HCT116 (cell line): ENCODE results near the gene AMBRA1. TPM values are rescaled to one million over a fixed set of nuclear protein-coding genes. Genes with fewer than 3 reads are reported as not detected.

Experiments
- ATAC-seq: fragments of 200-7000 bp; cut with Tn5 transposase; 2 replicates; pipeline ENCODE4 v1.9.1; 2020; ENCODE audit warnings: mild to moderate bottlenecking, moderate library complexity
- BruUV-seq: library from RNA; stranded (reverse); fragments of 400-500 nt; replicated peaks from 2 replicates; lab custom pipeline; 2021; lab: Mats Ljungman, UMichigan
- CTCF ChIA-PET: fragments of 300-600 bp; sonication (Branson Sonifier 250); formaldehyde crosslinking; loops from one replicate; lab custom pipeline; 2021; ENCODE audit warnings: antibody characterized with exemption; lab: Charles Lee
- POLR2A ChIA-PET: fragments of 300-600, 350-600 bp; sonication (Branson Sonifier 250); formaldehyde crosslinking; loops from one replicate; lab custom pipeline; 2021; ENCODE audit warnings: antibody characterized with exemption; lab: Charles Lee
- RAD21 ChIA-PET, 2 experiments: fragments of 300-600 bp; sonication (Branson Sonifier 250); formaldehyde crosslinking; loops; one replicate each; lab custom pipeline; 2023; ENCODE audit warnings: low total read pairs in 2 of 2; ENCODE audit not compliant: uncharacterized antibody in 2 of 2, unreplicated experiment in 2 of 2, low non-redundant PET in 1 of 2; lab: Charles Lee
- DNase-seq: peaks from one replicate; pipeline ENCODE4 v3.0.0-alpha.2; 2010; ENCODE audit warnings: low read depth, low spot score
- H2AFZ ChIP-seq: fragments of 200-600 bp; shearing (Covaris generic), sonication (generic); 2 replicates; pipeline ENCODE4 v1.6.1; 2017; ENCODE audit warnings: low read depth, mixed run types, mixed read lengths, antibody characterized with exemption, low read length; ENCODE audit not compliant: poor library complexity, severe bottlenecking
- H3K27ac ChIP-seq: 2 replicates; pipeline ENCODE4 v1.5.1; 2012; ENCODE audit warnings: low read depth, low read length
- H3K27me3 ChIP-seq: fragments of 200-600 bp; sonication (generic); 2 replicates; pipeline ENCODE4 v1.6.1; 2016; ENCODE audit warnings: mixed run types, low read length, mixed read lengths; ENCODE audit not compliant: insufficient read depth
- H3K36me3 ChIP-seq, 2 experiments: fragments of 200-500 bp in 1 of 2; fragments of 200-600 bp in 1 of 2; sonication (Bioruptor generic) in 1 of 2; sonication (generic) in 1 of 2; 2 replicates each; pipeline versions ENCODE4 v1.5.1 to v1.6.1; 2014 to 2016; ENCODE audit warnings: low read length in 2 of 2, inconsistent platforms in 1 of 2, mixed read lengths in 1 of 2, mixed run types in 1 of 2; ENCODE audit not compliant: insufficient read depth in 2 of 2, control insufficient read depth in 1 of 2
- H3K4me1 ChIP-seq, 2 experiments: fragments of 200-600 bp in 1 of 2; sonication (generic) in 1 of 2; 2 replicates each; pipeline versions ENCODE4 v1.5.1 to v1.6.1; 2012 to 2017; ENCODE audit warnings: low read length in 2 of 2, inconsistent platforms in 1 of 2, mild to moderate bottlenecking in 1 of 2, mixed read lengths in 1 of 2, mixed run types in 1 of 2, moderate library complexity in 1 of 2; ENCODE audit not compliant: insufficient read depth in 2 of 2, control insufficient read depth in 1 of 2
- H3K4me2 ChIP-seq: fragments of 200-600 bp; sonication (generic); 2 replicates; pipeline ENCODE4 v1.6.1; 2017; ENCODE audit warnings: mixed run types, low read length, mixed read lengths
- H3K4me3 ChIP-seq, 2 experiments: fragments of 200-600 bp in 1 of 2; sonication (generic) in 1 of 2; replicated peaks in 1 of 2; 2 replicates each; pipeline ENCODE4 v1.5.1; 2011 to 2016; ENCODE audit warnings: low read length in 2 of 2, control low read depth in 1 of 2, low read depth in 1 of 2, mild to moderate bottlenecking in 1 of 2, mixed read lengths in 1 of 2, mixed run types in 1 of 2
- H3K79me2 ChIP-seq: fragments of 200-600 bp; sonication (generic); 2 replicates; pipeline ENCODE4 v1.6.1; 2017; ENCODE audit warnings: mild to moderate bottlenecking, mixed run types, low read length, moderate library complexity, mixed read lengths; ENCODE audit not compliant: insufficient read depth
- H3K9ac ChIP-seq: fragments of 200-600 bp; sonication (generic); 2 replicates; pipeline ENCODE4 v1.6.1; 2016; ENCODE audit warnings: low read length, mixed read lengths
- H3K9me2 ChIP-seq: fragments of 200-600 bp; sonication (generic), shearing (Covaris generic); 2 replicates; pipeline ENCODE4 v1.6.1; 2017; ENCODE audit warnings: mixed run types, mild to moderate bottlenecking, moderate library complexity; ENCODE audit not compliant: insufficient read depth
- H3K9me3 ChIP-seq, 2 experiments: fragments of 200-500 bp in 1 of 2; fragments of 200-600 bp in 1 of 2; sonication (Bioruptor generic) in 1 of 2; sonication (generic) in 1 of 2; 2 replicates each; pipeline ENCODE4 v1.6.1; 2014 to 2017; ENCODE audit warnings: low read length in 2 of 2, mixed read lengths in 2 of 2, inconsistent platforms in 1 of 2, low read depth in 1 of 2, mild to moderate bottlenecking in 1 of 2, mixed run types in 1 of 2, moderate library complexity in 1 of 2; ENCODE audit not compliant: control insufficient read depth in 1 of 2, insufficient read depth in 1 of 2
- H4K20me1 ChIP-seq: fragments of 200-600 bp; sonication (generic), shearing (Covaris generic); 2 replicates; pipeline ENCODE4 v1.6.1; 2017; ENCODE audit warnings: mixed run types, mild to moderate bottlenecking, moderate library complexity; ENCODE audit not compliant: insufficient read depth
- EZH2phosphoT487 ChIP-seq: fragments of 200-600 bp; IDR thresholded peaks from 2 replicates; pipeline ENCODE4 v1.6.1; 2018; ENCODE audit warnings: antibody characterized with exemption, borderline replicate concordance
- JUND ChIP-seq: IDR thresholded peaks from 2 replicates; pipeline ENCODE4 v1.6.1; 2012
- POLR2AphosphoS5 ChIP-seq: IDR thresholded peaks from 2 replicates; pipeline ENCODE4 v1.6.1; 2011; ENCODE audit warnings: mild to moderate bottlenecking, low read depth, low read length, moderate library complexity
- RAD21 ChIP-seq: IDR thresholded peaks from 2 replicates; pipeline ENCODE4 v1.6.1; 2012; ENCODE audit warnings: low read depth, mild to moderate bottlenecking
- SIN3A ChIP-seq: IDR thresholded peaks from 2 replicates; pipeline ENCODE4 v1.6.1; 2012; ENCODE audit warnings: low read depth
- SRF ChIP-seq: IDR thresholded peaks from 2 replicates; pipeline ENCODE4 v1.6.1; 2012; ENCODE audit warnings: low read depth
- TCF7L2 ChIP-seq: IDR thresholded peaks from 2 replicates; pipeline ENCODE4 v1.7.0; 2011; ENCODE audit warnings: borderline replicate concordance, inconsistent platforms; ENCODE audit not compliant: insufficient read depth, insufficient read length; ENCODE audit errors: extremely low read depth
- ZFX ChIP-seq: fragments of 450-650 bp; IDR thresholded peaks from 2 replicates; pipeline ENCODE4 v1.6.1; 2017
- ZNF274 ChIP-seq: fragments of 200-500 bp; sonication (Bioruptor generic); IDR thresholded peaks from 2 replicates; pipeline ENCODE4 v1.6.1; 2014; ENCODE audit warnings: mild to moderate bottlenecking, low read depth, low read length, inconsistent platforms
- intact Hi-C: fragments of 100-400 bp; cut with micrococcal nuclease; formaldehyde crosslinking; loops from 2 replicates; pipeline ENCODE4 v1.10.0; 2022
- total RNA-seq: library from RNA; stranded (reverse); gene quantifications from one replicate; pipeline ENCODE4 v1.2.1, GENCODE V29; 2021; ENCODE audit not compliant: unreplicated experiment
- TF ChIP-seq, protein P1 (sequence below): IDR thresholded peaks from 2 replicates; pipeline ENCODE4 v1.6.1; 2012
- TF ChIP-seq, protein P2 (sequence below), 3 experiments: fragments of 200-600 bp in 1 of 3; sonication (generic) in 1 of 3; IDR thresholded peaks in 2 of 3; conservative IDR thresholded peaks in 1 of 3; 2 replicates each; pipeline ENCODE4 v1.5.1; 2012 to 2017; ENCODE audit warnings: low read depth in 2 of 3, low read length in 2 of 3, antibody characterized with exemption in 1 of 3, borderline replicate concordance in 1 of 3, control low read depth in 1 of 3, mild to moderate bottlenecking in 1 of 3, mixed read lengths in 1 of 3, mixed run types in 1 of 3, moderate library complexity in 1 of 3; ENCODE audit not compliant: insufficient read depth in 1 of 3

The AMBRA1 gene
- total RNA-seq, 1 experiment from 2014 or later: 22.7 TPM

DNA sequence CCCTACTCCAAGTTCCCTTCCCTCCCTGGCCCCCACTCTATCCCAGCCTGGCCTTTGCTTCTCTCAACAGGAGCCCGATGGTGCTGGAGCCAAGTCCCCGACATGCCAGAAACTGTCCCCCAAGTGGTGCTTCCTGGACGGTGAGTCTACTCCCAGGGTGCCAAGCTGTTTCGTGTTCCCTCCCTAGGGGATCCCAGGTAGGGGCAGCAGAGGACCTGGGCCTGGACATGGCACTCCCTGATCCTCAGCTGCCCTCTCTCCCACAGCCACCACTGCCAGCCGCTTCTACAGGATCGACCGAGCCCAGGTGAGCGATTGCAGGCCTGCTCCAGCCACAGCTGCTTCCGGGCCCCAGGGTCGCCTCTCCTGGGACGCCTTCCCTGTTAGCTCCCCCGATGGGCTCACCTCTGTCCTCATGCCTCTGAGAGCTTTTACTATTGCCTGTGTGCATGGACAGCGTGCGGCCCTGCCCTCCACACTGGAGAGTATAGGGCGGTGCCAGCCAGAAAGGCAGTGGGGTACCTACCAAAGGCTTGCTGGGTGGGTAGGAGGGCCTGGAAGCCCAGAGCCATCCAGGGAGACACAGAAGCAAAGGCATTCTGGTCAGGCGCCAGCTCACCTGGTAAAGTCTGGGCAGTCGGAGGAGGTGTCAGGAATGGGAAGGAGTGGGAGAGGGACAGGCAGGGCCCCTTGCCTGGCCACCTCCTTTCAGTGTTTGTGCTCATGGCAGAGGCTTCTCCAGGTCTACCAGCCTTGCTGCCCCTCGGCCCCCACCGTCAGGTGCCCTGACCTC lies 217.4 kb downstream of the AMBRA1 start:
- TF ChIP-seq JUND (no peak), POLR2AphosphoS5 (no peak)
- TF ChIP-seq, protein P1, sequence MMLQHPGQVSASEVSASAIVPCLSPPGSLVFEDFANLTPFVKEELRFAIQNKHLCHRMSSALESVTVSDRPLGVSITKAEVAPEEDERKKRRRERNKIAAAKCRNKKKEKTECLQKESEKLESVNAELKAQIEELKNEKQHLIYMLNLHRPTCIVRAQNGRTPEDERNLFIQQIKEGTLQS: no peak
- H3K4me3 ChIP-seq: no peak overlapping the region
- H3K4me1 ChIP-seq: peaks cover 4 to 22% of the 10 kb centered on the region in 2 experiments; a peak in 3 of 4 replicates
- H2AFZ ChIP-seq: no peak overlapping the region
- ATAC-seq: no peak
- CTCF ChIA-PET: no interaction called here
- intact Hi-C loops: no loop called here
- H3K27me3 ChIP-seq: no peaks in the 10 kb centered on the region
- RAD21 ChIA-PET: no interaction called here
- H4K20me1 ChIP-seq: no peaks in the 10 kb centered on the region
- POLR2A ChIA-PET: no interaction called here
- H3K4me2 ChIP-seq: no peak overlapping the region
- H3K79me2 ChIP-seq: no peaks in the 10 kb centered on the region
- no peaks in the 10 kb centered on the region for H3K9me3 ChIP-seq
- H3K9me2 ChIP-seq: no peaks in the 10 kb centered on the region
- H3K9ac ChIP-seq: no peak overlapping the region
- no TSS peak for BruUV-seq
- no peak for DNase-seq
- peaks cover 2 to 4% of the 10 kb centered on the region in 2 experiments; a peak in 3 of 4 replicates for H3K36me3 ChIP-seq
- no peak overlapping the region; the same call in 1 of the 2 replicates for H3K27ac ChIP-seq

DNA sequence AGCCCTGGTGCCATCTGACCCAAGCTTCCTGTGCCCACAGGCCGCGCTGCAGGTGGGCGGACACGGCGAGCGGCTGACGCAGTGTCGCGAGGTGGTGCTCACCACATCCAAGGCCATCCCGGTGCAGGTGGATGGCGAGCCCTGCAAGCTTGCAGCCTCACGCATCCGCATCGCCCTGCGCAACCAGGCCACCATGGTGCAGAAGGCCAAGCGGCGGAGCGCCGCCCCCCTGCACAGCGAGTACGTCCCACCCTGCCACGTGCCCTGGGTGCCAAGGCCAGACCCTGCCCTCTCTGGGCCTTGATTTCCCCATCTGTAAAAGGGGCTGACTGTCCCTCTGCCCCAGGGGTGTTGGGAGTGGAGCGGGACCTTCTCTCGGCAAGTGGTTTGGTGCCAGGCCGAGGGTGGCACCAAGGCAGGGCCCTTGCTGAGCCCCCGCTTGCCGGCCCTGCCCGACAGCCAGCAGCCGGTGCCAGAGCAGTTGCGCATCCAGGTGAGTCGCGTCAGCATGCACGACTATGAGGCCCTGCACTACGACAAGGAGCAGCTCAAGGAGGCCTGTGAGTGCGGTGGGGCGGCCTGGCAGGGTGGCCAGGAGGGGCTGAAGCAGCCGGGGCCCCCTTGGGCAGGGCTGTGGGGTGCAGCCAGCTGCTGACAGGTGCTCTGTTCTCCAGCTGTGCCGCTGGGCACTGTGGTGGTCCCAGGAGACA lies 218.3 kb downstream of the AMBRA1 start:
- H3K4me3 ChIP-seq: no peak overlapping the region
- no peak overlapping the region for H2AFZ ChIP-seq
- ChIA-PET RAD21 (no interaction called here), POLR2A (no interaction called here), CTCF (no interaction called here)
- ATAC-seq (no peak), DNase-seq (no peak)
- no peak overlapping the region for H3K4me2 ChIP-seq
- peaks cover 4 to 16% of the 10 kb centered on the region in 2 experiments; a peak in 3 of 4 replicates for H3K4me1 ChIP-seq
- no peak overlapping the region for H3K27ac ChIP-seq
- no peaks in the 10 kb centered on the region for H3K27me3 ChIP-seq
- H3K9me2 ChIP-seq: no peaks in the 10 kb centered on the region
- H3K9me3 ChIP-seq: no peaks in the 10 kb centered on the region
- peaks cover 2 to 4% of the 10 kb centered on the region in 2 experiments; a peak in 3 of 4 replicates for H3K36me3 ChIP-seq
- no peak overlapping the region for H3K9ac ChIP-seq
- H4K20me1 ChIP-seq: no peaks in the 10 kb centered on the region
- intact Hi-C loops: no loop called here
- no TSS peak for BruUV-seq
- no peaks in the 10 kb centered on the region for H3K79me2 ChIP-seq
- no peak for TF ChIP-seq RAD21
- TF ChIP-seq JUND: no peak
- TF ChIP-seq SIN3A: no peak
- TF ChIP-seq, protein P1: no peak
- no peak for TF ChIP-seq ZNF274
- no peak for TF ChIP-seq EZH2phosphoT487
- TF ChIP-seq TCF7L2: no peak
- no peak for TF ChIP-seq ZFX
- no peak for TF ChIP-seq SRF
- TF ChIP-seq, protein P2, sequence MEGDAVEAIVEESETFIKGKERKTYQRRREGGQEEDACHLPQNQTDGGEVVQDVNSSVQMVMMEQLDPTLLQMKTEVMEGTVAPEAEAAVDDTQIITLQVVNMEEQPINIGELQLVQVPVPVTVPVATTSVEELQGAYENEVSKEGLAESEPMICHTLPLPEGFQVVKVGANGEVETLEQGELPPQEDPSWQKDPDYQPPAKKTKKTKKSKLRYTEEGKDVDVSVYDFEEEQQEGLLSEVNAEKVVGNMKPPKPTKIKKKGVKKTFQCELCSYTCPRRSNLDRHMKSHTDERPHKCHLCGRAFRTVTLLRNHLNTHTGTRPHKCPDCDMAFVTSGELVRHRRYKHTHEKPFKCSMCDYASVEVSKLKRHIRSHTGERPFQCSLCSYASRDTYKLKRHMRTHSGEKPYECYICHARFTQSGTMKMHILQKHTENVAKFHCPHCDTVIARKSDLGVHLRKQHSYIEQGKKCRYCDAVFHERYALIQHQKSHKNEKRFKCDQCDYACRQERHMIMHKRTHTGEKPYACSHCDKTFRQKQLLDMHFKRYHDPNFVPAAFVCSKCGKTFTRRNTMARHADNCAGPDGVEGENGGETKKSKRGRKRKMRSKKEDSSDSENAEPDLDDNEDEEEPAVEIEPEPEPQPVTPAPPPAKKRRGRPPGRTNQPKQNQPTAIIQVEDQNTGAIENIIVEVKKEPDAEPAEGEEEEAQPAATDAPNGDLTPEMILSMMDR (IDR thresholded peaks at IDR 0.05 in 2 of 3, conservative IDR thresholded peaks at IDR 0.05 in 1 of 3; ENCODE audit: borderline replicate concordance in 1 of 3, insufficient read depth in 1 of 3, low read depth in 2 of 3, low read length in 2 of 3): no peak
